ENCODE measurements around the gene CAMSAP1. TPM values are rescaled to one million over a fixed set of nuclear protein-coding genes. Genes with fewer than 3 reads are reported as not detected.

The CAMSAP1 gene
- total and polyA plus RNA-seq, 2 of the 4 experiments (the other 2 are of a cell fraction), result 8.2 to 19.5 TPM

DNA sequence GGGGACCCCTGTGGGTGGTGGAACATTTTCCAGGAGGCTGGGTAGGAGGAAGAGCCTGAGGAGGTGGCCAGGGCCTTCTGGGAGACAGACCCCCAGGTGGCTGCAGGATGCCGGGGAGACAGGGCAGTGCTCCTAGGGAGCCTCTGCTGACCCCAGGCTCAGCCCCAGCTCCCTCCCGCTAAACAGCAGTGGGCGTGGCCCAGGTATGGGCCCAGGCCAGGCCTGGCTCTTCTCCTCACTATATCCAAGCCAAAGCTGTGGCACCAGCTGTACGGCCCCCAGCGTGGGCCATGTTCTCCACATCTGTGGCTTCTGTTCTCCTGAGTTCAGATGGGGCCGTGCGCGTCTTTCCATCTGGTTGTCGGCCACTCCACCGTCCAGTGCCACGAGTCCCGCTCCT is 146.9 kb downstream of the CAMSAP1 start:
- TF ChIP-seq MAFK (IDR thresholded peaks at IDR 0.05; ENCODE audit: low read depth, low read length) (no peak), MXI1 (IDR thresholded peaks at IDR 0.05; ENCODE audit: borderline replicate concordance, low read depth, low read length) (no peak), CEBPB (IDR thresholded peaks at IDR 0.05; ENCODE audit: low read depth, low read length) (no peak), RAD21 (IDR thresholded peaks at IDR 0.05; ENCODE audit: low read length) (no peak), RFX5 (IDR thresholded peaks at IDR 0.05; ENCODE audit: low read depth, low read length) (no peak), NFE2L2 (IDR thresholded peaks at IDR 0.05; ENCODE audit: low read depth, low read length) (no peak), FOS (IDR thresholded peaks at IDR 0.05; ENCODE audit: low read depth, low read length) (no peak), SMC3 (IDR thresholded peaks at IDR 0.05; ENCODE audit: low read depth, low read length) (no peak), POLR2A (IDR thresholded peaks at IDR 0.05; ENCODE audit: low read depth, low read length) (no peak)
- TF ChIP-seq, protein P1, sequence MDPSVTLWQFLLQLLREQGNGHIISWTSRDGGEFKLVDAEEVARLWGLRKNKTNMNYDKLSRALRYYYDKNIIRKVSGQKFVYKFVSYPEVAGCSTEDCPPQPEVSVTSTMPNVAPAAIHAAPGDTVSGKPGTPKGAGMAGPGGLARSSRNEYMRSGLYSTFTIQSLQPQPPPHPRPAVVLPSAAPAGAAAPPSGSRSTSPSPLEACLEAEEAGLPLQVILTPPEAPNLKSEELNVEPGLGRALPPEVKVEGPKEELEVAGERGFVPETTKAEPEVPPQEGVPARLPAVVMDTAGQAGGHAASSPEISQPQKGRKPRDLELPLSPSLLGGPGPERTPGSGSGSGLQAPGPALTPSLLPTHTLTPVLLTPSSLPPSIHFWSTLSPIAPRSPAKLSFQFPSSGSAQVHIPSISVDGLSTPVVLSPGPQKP (IDR thresholded peaks at IDR 0.05; ENCODE audit: borderline replicate concordance, low read depth, low read length), result no peak
- TF ChIP-seq, protein P2, sequence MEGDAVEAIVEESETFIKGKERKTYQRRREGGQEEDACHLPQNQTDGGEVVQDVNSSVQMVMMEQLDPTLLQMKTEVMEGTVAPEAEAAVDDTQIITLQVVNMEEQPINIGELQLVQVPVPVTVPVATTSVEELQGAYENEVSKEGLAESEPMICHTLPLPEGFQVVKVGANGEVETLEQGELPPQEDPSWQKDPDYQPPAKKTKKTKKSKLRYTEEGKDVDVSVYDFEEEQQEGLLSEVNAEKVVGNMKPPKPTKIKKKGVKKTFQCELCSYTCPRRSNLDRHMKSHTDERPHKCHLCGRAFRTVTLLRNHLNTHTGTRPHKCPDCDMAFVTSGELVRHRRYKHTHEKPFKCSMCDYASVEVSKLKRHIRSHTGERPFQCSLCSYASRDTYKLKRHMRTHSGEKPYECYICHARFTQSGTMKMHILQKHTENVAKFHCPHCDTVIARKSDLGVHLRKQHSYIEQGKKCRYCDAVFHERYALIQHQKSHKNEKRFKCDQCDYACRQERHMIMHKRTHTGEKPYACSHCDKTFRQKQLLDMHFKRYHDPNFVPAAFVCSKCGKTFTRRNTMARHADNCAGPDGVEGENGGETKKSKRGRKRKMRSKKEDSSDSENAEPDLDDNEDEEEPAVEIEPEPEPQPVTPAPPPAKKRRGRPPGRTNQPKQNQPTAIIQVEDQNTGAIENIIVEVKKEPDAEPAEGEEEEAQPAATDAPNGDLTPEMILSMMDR (conservative IDR thresholded peaks at IDR 0.05; ENCODE audit: low read depth, low read length), result no peak
- TF ChIP-seq, protein P3, sequence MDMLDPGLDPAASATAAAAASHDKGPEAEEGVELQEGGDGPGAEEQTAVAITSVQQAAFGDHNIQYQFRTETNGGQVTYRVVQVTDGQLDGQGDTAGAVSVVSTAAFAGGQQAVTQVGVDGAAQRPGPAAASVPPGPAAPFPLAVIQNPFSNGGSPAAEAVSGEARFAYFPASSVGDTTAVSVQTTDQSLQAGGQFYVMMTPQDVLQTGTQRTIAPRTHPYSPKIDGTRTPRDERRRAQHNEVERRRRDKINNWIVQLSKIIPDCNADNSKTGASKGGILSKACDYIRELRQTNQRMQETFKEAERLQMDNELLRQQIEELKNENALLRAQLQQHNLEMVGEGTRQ (IDR thresholded peaks at IDR 0.05; ENCODE audit: low read depth, low read length), result no peak
- H4K20me1 ChIP-seq (ENCODE audit: insufficient read depth, low read length), result no peaks in the 10 kb centered on the region
- no peak overlapping the region for H2BK120ac ChIP-seq (ENCODE audit: low read depth, low read length)
- H4K8ac ChIP-seq (ENCODE audit: low read depth in 2 of 2, low read length in 2 of 2), result no peak overlapping the region
- H3K56ac ChIP-seq (ENCODE audit: extremely low read depth, insufficient read depth, low read length), result no peak overlapping the region
- POLR2A ChIA-PET (ENCODE audit: unreplicated experiment), result no interaction called here
- no peak overlapping the region for H3K23ac ChIP-seq (ENCODE audit: low read depth, low read length)
- H2BK15ac ChIP-seq (ENCODE audit: low read depth, low read length), result no peak overlapping the region
- H3K4me1 ChIP-seq (ENCODE audit: control insufficient read depth, insufficient read depth, low read length), result no peaks in the 10 kb centered on the region
- H2AK9ac ChIP-seq (replicated peaks; ENCODE audit: low read depth, low read length, poor library complexity), result no peak overlapping the region
- H3K27ac ChIP-seq (ENCODE audit: insufficient read depth, low read length), result no peak overlapping the region
- H2AK5ac ChIP-seq (ENCODE audit: low read depth, low read length), result no peak overlapping the region
- ATAC-seq (ENCODE audit: low read depth), result no peak
- BruUV-seq (replicated peaks), result no TSS peak
- no peak for DNase-seq
- H2BK5ac ChIP-seq (ENCODE audit: low read depth, low read length, poor library complexity, severe bottlenecking), result no peak overlapping the region
- peaks cover 4% of the 10 kb centered on the region; the same call in 1 of the 2 replicates for H3K9me3 ChIP-seq (ENCODE audit: control insufficient read depth, insufficient read depth, low read length)
- no peaks in the 10 kb centered on the region for H3K36me3 ChIP-seq (ENCODE audit: control insufficient read depth, insufficient read depth, low read length)
- in situ Hi-C loops (cut with MboI; ENCODE audit: low sequenced_read_pairs) (no loop called here), intact Hi-C loops (cut with micrococcal nuclease) (no loop called here), dilution Hi-C loops (cut with HindIII; ENCODE audit: low sequenced_read_pairs, unreplicated experiment) (no loop called here)
- H2BK20ac ChIP-seq (ENCODE audit: low read depth, low read length), result no peak overlapping the region
- H3K18ac ChIP-seq (ENCODE audit: low read depth, low read length), result no peak overlapping the region
- no peak overlapping the region for H4K91ac ChIP-seq (ENCODE audit: insufficient read depth, low read depth, low read length)
- no peak overlapping the region for H3K9ac ChIP-seq (ENCODE audit: low read depth, low read length)
- H3K9me1 ChIP-seq (ENCODE audit: insufficient read depth, low read length), result no peaks in the 10 kb centered on the region
- no peak overlapping the region for H3K4me3 ChIP-seq (ENCODE audit: insufficient read depth, low read depth, low read length)
- no peaks in the 10 kb centered on the region for H3K79me1 ChIP-seq (ENCODE audit: low read depth in 1 of 2, low read length in 2 of 2)
- CTCF ChIA-PET, result no interaction called here
- H3K27me3 ChIP-seq (ENCODE audit: control insufficient read depth, insufficient read depth, low read length), result 0 out of 2 replicates have a peak, but pooled peaks cover 2% of the 10 kb centered on the region
- no peak overlapping the region for H3K14ac ChIP-seq (replicated peaks; ENCODE audit: low read depth, low read length)
- no peak overlapping the region for H3K4me2 ChIP-seq (ENCODE audit: low read depth, low read length)
- H4K5ac ChIP-seq (ENCODE audit: low read depth, low read length), result no peak overlapping the region
- 31% methylated on average over 2 of the region's 12 CpGs; no CpG with 5 or more reads in 1 of the 2 experiments for WGBS, 2 experiments (ENCODE audit: extremely low coverage in 2 of 2, insufficient read length in 1 of 2)
- no peak overlapping the region for H3K4ac ChIP-seq (ENCODE audit: low read depth, low read length)
- H2AFZ ChIP-seq (replicated peaks; ENCODE audit: low read length, poor library complexity), result no peak overlapping the region

All from IMR-90 (cell line).